ENCODE results near the gene GNAI3. TPM values are rescaled to one million over a fixed set of nuclear protein-coding genes. Genes with fewer than 3 reads are reported as not detected.

The GNAI3 gene
- total and polyA plus RNA-seq, 2 of the 8 experiments (the other 6 are each of a cell fraction or from before 2014, with no cell fraction given) = 4.0 to 9.8 TPM

GRCh38 chr1:109659997-109660690 is 111.7 kb downstream of the GNAI3 start:
- Histone ChIP-seq H2BK12ac (ENCODE audit: low read depth, low read length) (no peak overlapping the region), H3K79me1 (ENCODE audit: low read depth, low read length) (no peaks in the 10 kb centered on the region), H2BK120ac (replicated peaks; ENCODE audit: low read depth, low read length) (no peak overlapping the region), H3K4me2 (ENCODE audit: insufficient read depth in 1 of 2, low read depth in 2 of 2, low read length in 2 of 2) (no peak overlapping the region), H3K4ac (replicated peaks; ENCODE audit: insufficient read length, low read depth, low read length) (no peak overlapping the region), H3K4me3 (ENCODE audit: extremely low read depth in 1 of 4, insufficient read depth in 2 of 4, low read depth in 3 of 4, low read length in 4 of 4) (no peak overlapping the region), H3K79me2 (ENCODE audit: control insufficient read depth in 1 of 2, insufficient read depth in 2 of 2, low read length in 2 of 2) (no peaks in the 10 kb centered on the region), H4K5ac (ENCODE audit: insufficient read length, low read depth, low read length) (no peak overlapping the region), H3K23me2 (ENCODE audit: low read depth, low read length) (peaks cover 9% of the 10 kb centered on the region), H2AFZ (ENCODE audit: low read length) (no peak overlapping the region), H3K14ac (ENCODE audit: insufficient read length) (no peak overlapping the region), H3K27me3 (replicated peaks in 1 of 4; ENCODE audit: control insufficient read depth in 3 of 4, extremely low read depth in 1 of 4, insufficient read depth in 3 of 4, low read length in 3 of 4) (peaks cover 0 to 1% (median 0%) of the 10 kb centered on the region in 4 experiments; a peak in 3 of 7 replicates), H3K36me3 (ENCODE audit: control insufficient read depth in 2 of 4, insufficient read depth in 4 of 4, low read length in 3 of 4) (no peaks in the 10 kb centered on the region), H3K27ac (ENCODE audit: low read depth, low read length) (no peak overlapping the region), H2BK5ac (ENCODE audit: low read depth, low read length) (no peak overlapping the region), H3K23ac (ENCODE audit: insufficient read length) (no peak overlapping the region), H2BK15ac (ENCODE audit: low read length) (no peak overlapping the region), H3K18ac (ENCODE audit: extremely low read depth, low read length) (no peak overlapping the region), H3K9me3 (ENCODE audit: insufficient read depth in 2 of 2, low read depth in 1 of 2, low read length in 1 of 2) (no peaks in the 10 kb centered on the region), H2AK5ac (ENCODE audit: low read depth, low read length) (no peak overlapping the region), H4K20me1 (replicated peaks in 1 of 2; ENCODE audit: control insufficient read depth in 1 of 2, insufficient read depth in 2 of 2, low read length in 2 of 2) (no peaks in the 10 kb centered on the region), H3K9ac (replicated peaks in 1 of 4; ENCODE audit: extremely low read depth in 1 of 4, low read depth in 3 of 4, low read length in 3 of 4) (no peak overlapping the region), H3K56ac (replicated peaks; ENCODE audit: insufficient read length, low read depth, low read length) (no peak overlapping the region), H3K4me1 (replicated peaks in 1 of 4; ENCODE audit: control insufficient read depth in 3 of 4, insufficient read depth in 4 of 4, low read length in 3 of 4) (0 out of 7 replicates have a peak, but pooled peaks cover 0 to 3% (median 0%) of the 10 kb centered on the region in 4 experiments), H4K8ac (ENCODE audit: extremely low read depth, insufficient read depth, low read length) (no peak overlapping the region), H2BK20ac (ENCODE audit: low read length) (no peak overlapping the region), H4K91ac (replicated peaks; ENCODE audit: insufficient read length, low read length) (no peak overlapping the region)
- POLR2A ChIA-PET (ENCODE audit: partially characterized antibody) = interaction anchor here (1.0 kb wide), 1 partner anchor 10 kb away, joined by 3 read pairs; no protein-coding TSS in a partner anchor
- CTCF ChIA-PET (ENCODE audit: partially characterized antibody) = interaction anchor here (1.1 to 3.8 kb wide), 5 partner anchors 11 to 114 kb away, joined by 3 to 24 read pairs (median 4); no protein-coding TSS in a partner anchor
- 86% methylated on average over 5 of the region's 5 CpGs; no CpG with 5 or more reads in 1 of the 2 experiments for WGBS, 2 experiments (ENCODE audit: extremely low coverage in 1 of 2, insufficient coverage in 1 of 2, insufficient read length in 1 of 2, insufficient replicate concordance in 2 of 2, low coverage in 1 of 2, low lambda C conversion rate in 2 of 2, missing lambda C conversion rate in 1 of 2)
- no peak for TF ChIP-seq YY1 (IDR thresholded peaks at IDR 0.05; ENCODE audit: low read depth, low read length)
- no peak for FAIRE-seq
- DNase-seq (ENCODE audit: low read depth in 1 of 2, low spot score in 2 of 2) = no peak

All from H1 (cell line).